ENCODE data around the gene RFXAP. TPM values are rescaled to one million over a fixed set of nuclear protein-coding genes. Genes with fewer than 3 reads are reported as not detected.

The RFXAP gene
- total and polyA plus RNA-seq, 4 donors = 0.60 to 3.4 (median 1.8) TPM

DNA sequence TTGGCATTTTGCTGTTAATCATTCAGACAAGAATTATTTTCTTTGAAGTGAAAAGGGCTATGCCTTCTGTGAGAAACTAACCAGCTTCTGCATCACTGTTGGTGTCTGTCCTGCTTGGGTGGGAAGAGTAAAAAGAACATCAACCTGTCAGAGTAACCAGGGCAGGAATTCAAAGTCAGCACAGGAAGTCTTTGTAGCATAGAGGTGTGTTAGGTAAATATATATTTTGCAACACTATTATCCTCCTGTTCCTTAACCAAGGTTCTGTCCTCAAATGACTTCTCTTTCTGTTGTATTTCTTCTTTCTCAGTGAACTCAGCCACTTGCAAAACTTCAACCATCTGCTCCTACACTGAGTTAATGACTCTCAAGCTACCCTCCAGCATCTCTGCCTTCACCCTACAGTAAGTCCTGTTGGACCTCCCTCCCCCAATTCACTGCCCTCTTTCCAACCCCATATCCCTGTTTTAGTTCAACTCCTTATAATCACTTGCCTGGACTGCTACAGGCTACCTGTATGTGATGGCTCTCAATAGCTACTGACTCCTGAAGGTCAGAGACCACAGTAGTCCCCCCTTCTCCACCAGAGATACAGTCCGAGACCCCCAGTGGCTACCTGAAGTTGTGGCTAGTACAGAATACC, 51.1 kb downstream of the RFXAP start:
- H3K9me3 ChIP-seq (ENCODE audit: control insufficient read depth in 4 of 4, low read length in 3 of 4) = no peaks in the 10 kb centered on the region
- no peak overlapping the region for H3K27ac ChIP-seq (ENCODE audit: low read depth in 1 of 2, low read length in 2 of 2)
- DNase-seq (ENCODE audit: low spot score) = no peak
- H3K4me1 ChIP-seq (ENCODE audit: control insufficient read depth in 4 of 4, insufficient read depth in 4 of 4, low read length in 3 of 4) = no peaks in the 10 kb centered on the region
- no peaks in the 10 kb centered on the region for H3K27me3 ChIP-seq (ENCODE audit: control insufficient read depth in 4 of 4, insufficient read depth in 4 of 4, low read length in 3 of 4)
- no peaks in the 10 kb centered on the region for H3K36me3 ChIP-seq (ENCODE audit: control insufficient read depth in 4 of 4, insufficient read depth in 3 of 4, low read depth in 1 of 4, low read length in 3 of 4)
- no peak overlapping the region for H3K9ac ChIP-seq (ENCODE audit: low read depth in 1 of 2, low read length in 2 of 2)
- 80% methylated on average over 1 of the region's 1 CpG for WGBS
- H3K4me3 ChIP-seq (ENCODE audit: low read depth in 1 of 3, low read length in 3 of 3) = no peak overlapping the region
- TF ChIP-seq NR2F2 (IDR thresholded peaks at IDR 0.05) = no peak
- no peak for TF ChIP-seq YY1 (IDR thresholded peaks at IDR 0.05)
- TF ChIP-seq FOXA1 (IDR thresholded peaks at IDR 0.05) = no peak
- TF ChIP-seq HNF4G (IDR thresholded peaks at IDR 0.05) = no peak
- no peak for TF ChIP-seq RAD21 (IDR thresholded peaks at IDR 0.05)
- no peak for TF ChIP-seq HNF4A (conservative IDR thresholded peaks at IDR 0.05)
- no peak for TF ChIP-seq RXRA (IDR thresholded peaks at IDR 0.05)
- TF ChIP-seq, protein P1, sequence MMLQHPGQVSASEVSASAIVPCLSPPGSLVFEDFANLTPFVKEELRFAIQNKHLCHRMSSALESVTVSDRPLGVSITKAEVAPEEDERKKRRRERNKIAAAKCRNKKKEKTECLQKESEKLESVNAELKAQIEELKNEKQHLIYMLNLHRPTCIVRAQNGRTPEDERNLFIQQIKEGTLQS (IDR thresholded peaks at IDR 0.05) = no peak
- TF ChIP-seq, protein P2, sequence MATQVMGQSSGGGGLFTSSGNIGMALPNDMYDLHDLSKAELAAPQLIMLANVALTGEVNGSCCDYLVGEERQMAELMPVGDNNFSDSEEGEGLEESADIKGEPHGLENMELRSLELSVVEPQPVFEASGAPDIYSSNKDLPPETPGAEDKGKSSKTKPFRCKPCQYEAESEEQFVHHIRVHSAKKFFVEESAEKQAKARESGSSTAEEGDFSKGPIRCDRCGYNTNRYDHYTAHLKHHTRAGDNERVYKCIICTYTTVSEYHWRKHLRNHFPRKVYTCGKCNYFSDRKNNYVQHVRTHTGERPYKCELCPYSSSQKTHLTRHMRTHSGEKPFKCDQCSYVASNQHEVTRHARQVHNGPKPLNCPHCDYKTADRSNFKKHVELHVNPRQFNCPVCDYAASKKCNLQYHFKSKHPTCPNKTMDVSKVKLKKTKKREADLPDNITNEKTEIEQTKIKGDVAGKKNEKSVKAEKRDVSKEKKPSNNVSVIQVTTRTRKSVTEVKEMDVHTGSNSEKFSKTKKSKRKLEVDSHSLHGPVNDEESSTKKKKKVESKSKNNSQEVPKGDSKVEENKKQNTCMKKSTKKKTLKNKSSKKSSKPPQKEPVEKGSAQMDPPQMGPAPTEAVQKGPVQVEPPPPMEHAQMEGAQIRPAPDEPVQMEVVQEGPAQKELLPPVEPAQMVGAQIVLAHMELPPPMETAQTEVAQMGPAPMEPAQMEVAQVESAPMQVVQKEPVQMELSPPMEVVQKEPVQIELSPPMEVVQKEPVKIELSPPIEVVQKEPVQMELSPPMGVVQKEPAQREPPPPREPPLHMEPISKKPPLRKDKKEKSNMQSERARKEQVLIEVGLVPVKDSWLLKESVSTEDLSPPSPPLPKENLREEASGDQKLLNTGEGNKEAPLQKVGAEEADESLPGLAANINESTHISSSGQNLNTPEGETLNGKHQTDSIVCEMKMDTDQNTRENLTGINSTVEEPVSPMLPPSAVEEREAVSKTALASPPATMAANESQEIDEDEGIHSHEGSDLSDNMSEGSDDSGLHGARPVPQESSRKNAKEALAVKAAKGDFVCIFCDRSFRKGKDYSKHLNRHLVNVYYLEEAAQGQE (IDR thresholded peaks at IDR 0.05) = no peak
- TF ChIP-seq, protein P3, sequence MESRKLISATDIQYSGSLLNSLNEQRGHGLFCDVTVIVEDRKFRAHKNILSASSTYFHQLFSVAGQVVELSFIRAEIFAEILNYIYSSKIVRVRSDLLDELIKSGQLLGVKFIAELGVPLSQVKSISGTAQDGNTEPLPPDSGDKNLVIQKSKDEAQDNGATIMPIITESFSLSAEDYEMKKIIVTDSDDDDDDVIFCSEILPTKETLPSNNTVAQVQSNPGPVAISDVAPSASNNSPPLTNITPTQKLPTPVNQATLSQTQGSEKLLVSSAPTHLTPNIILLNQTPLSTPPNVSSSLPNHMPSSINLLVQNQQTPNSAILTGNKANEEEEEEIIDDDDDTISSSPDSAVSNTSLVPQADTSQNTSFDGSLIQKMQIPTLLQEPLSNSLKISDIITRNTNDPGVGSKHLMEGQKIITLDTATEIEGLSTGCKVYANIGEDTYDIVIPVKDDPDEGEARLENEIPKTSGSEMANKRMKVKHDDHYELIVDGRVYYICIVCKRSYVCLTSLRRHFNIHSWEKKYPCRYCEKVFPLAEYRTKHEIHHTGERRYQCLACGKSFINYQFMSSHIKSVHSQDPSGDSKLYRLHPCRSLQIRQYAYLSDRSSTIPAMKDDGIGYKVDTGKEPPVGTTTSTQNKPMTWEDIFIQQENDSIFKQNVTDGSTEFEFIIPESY (IDR thresholded peaks at IDR 0.05) = no peak
- no peak for TF ChIP-seq GABPA (IDR thresholded peaks at IDR 0.05 in 1 of 2, conservative IDR thresholded peaks at IDR 0.05 in 1 of 2)
- TF ChIP-seq, protein P4, sequence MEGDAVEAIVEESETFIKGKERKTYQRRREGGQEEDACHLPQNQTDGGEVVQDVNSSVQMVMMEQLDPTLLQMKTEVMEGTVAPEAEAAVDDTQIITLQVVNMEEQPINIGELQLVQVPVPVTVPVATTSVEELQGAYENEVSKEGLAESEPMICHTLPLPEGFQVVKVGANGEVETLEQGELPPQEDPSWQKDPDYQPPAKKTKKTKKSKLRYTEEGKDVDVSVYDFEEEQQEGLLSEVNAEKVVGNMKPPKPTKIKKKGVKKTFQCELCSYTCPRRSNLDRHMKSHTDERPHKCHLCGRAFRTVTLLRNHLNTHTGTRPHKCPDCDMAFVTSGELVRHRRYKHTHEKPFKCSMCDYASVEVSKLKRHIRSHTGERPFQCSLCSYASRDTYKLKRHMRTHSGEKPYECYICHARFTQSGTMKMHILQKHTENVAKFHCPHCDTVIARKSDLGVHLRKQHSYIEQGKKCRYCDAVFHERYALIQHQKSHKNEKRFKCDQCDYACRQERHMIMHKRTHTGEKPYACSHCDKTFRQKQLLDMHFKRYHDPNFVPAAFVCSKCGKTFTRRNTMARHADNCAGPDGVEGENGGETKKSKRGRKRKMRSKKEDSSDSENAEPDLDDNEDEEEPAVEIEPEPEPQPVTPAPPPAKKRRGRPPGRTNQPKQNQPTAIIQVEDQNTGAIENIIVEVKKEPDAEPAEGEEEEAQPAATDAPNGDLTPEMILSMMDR (IDR thresholded peaks at IDR 0.05; ENCODE audit: low read depth, low read length, missing input control) = no peak
- no peak for TF ChIP-seq TAF1 (conservative IDR thresholded peaks at IDR 0.05)
- no peak for TF ChIP-seq FOXA2 (IDR thresholded peaks at IDR 0.05)
- TF ChIP-seq EGR1 (IDR thresholded peaks at IDR 0.05; ENCODE audit: low read depth in 2 of 2) = no peak
- TF ChIP-seq, protein P5, sequence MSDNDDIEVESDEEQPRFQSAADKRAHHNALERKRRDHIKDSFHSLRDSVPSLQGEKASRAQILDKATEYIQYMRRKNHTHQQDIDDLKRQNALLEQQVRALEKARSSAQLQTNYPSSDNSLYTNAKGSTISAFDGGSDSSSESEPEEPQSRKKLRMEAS (IDR thresholded peaks at IDR 0.05) = no peak
- TF ChIP-seq JUND (IDR thresholded peaks at IDR 0.05) = no peak
- no peak for TF ChIP-seq SP1 (IDR thresholded peaks at IDR 0.05)

Measured in liver (tissue), 9 donors.